ENCODE results near the gene LMO7. TPM values are rescaled to one million over a fixed set of nuclear protein-coding genes. Genes with fewer than 3 reads are reported as not detected.

Gene LMO7
- total and polyA plus RNA-seq, 8 donors = 123 to 669 (median 202) TPM

GRCh38 chr13:75864718-75865117, 228.6 kb downstream of the LMO7 start:
- intact Hi-C loops (cut with DNase I) = loop anchor here in 1 of 2 donors (10.0 kb wide), 1 partner anchor 170 kb away; no protein-coding TSS in a partner anchor
- H3K36me3 ChIP-seq = no peaks in the 10 kb centered on the region
- no peak for TF ChIP-seq CTCF (IDR thresholded peaks at IDR 0.05)
- H3K4me3 ChIP-seq = no peak overlapping the region
- H3K27ac ChIP-seq = no peak overlapping the region
- no peaks in the 10 kb centered on the region for H3K4me1 ChIP-seq
- no peaks in the 10 kb centered on the region for H3K27me3 ChIP-seq
- H3K9me3 ChIP-seq = no peaks in the 10 kb centered on the region
- ATAC-seq = peak; percentile 28
- no peak for DNase-seq

GRCh38 chr13:75867379-75868117, 231.4 kb downstream of the LMO7 start:
- Histone ChIP-seq H3K36me3 (no peaks in the 10 kb centered on the region), H3K4me1 (peaks cover 0 to 6% of the 10 kb centered on the region in 2 donors), H3K27me3 (no peaks in the 10 kb centered on the region), H3K9me3 (no peaks in the 10 kb centered on the region), H3K4me3 (no peak overlapping the region), H3K27ac (no peak overlapping the region)
- no peak for TF ChIP-seq CTCF (IDR thresholded peaks at IDR 0.05)
- ATAC-seq (no peak), DNase-seq (no peak)
- intact Hi-C loops (cut with DNase I) = loop anchor here in 1 of 2 donors (10.0 kb wide), 1 partner anchor 173 kb away; no protein-coding TSS in a partner anchor

- no peaks in the 10 kb centered on the region for H3K27me3 ChIP-seq
- no peaks in the 10 kb centered on the region for H3K9me3 ChIP-seq
- no peak overlapping the region for H3K27ac ChIP-seq
- intact Hi-C loops (cut with DNase I) = loop anchor here in 1 of 2 donors (10.0 kb wide), 2 partner anchors 175 to 1035 kb away; no protein-coding TSS in a partner anchor
- ATAC-seq (peak; percentile 37), DNase-seq (no peak)
- TF ChIP-seq CTCF (IDR thresholded peaks at IDR 0.05) = no peak
- no peaks in the 10 kb centered on the region for H3K36me3 ChIP-seq
- H3K4me1 ChIP-seq = peaks cover 0 to 6% of the 10 kb centered on the region in 2 donors
- peak overlapping the region in 1 of 2 donors; percentile 26 for H3K4me3 ChIP-seq
Measured at GRCh38 chr13:75869981-75870380, 233.9 kb downstream of the LMO7 start.

- Histone ChIP-seq H3K36me3 (no peaks in the 10 kb centered on the region), H3K4me1 (peaks cover 0 to 6% of the 10 kb centered on the region in 2 donors), H3K27ac (peak overlapping the region in 1 of 2 donors; percentile 61), H3K4me3 (peak overlapping the region; percentile 13 to 26), H3K27me3 (no peaks in the 10 kb centered on the region), H3K9me3 (no peaks in the 10 kb centered on the region)
- peak; percentile 64 to 76 for TF ChIP-seq CTCF (IDR thresholded peaks at IDR 0.05)
- peak in 2 of 4 donors; percentile 48 to 59 for DNase-seq
- intact Hi-C loops (cut with DNase I) = loop anchor here in 1 of 2 donors (10.0 kb wide), 1 partner anchor 1034 kb away; no protein-coding TSS in a partner anchor
- peak; percentile 77 for ATAC-seq
Measured at GRCh38 chr13:75870397-75870903, 234.3 kb downstream of the LMO7 start.

GRCh38 chr13:75871059-75871458, 234.9 kb downstream of the LMO7 start:
- no peak for TF ChIP-seq CTCF (IDR thresholded peaks at IDR 0.05)
- no peaks in the 10 kb centered on the region for H3K36me3 ChIP-seq
- intact Hi-C loops (cut with DNase I) = loop anchor here in 1 of 2 donors (10.0 kb wide), 1 partner anchor 1034 kb away; no protein-coding TSS in a partner anchor
- ATAC-seq = peak; percentile 38
- H3K4me3 ChIP-seq = peak overlapping the region; percentile 13 to 26
- peaks cover 0 to 6% of the 10 kb centered on the region in 2 donors for H3K4me1 ChIP-seq
- H3K27me3 ChIP-seq = no peaks in the 10 kb centered on the region
- H3K27ac ChIP-seq = peak overlapping the region in 1 of 2 donors; percentile 61
- DNase-seq = no peak
- no peaks in the 10 kb centered on the region for H3K9me3 ChIP-seq
